ENCODE measurements around the gene TWF2.
A peak's percentile ranks its signal among the peaks of the same experiment; 100 is the strongest.

Gene TWF2

DNA sequence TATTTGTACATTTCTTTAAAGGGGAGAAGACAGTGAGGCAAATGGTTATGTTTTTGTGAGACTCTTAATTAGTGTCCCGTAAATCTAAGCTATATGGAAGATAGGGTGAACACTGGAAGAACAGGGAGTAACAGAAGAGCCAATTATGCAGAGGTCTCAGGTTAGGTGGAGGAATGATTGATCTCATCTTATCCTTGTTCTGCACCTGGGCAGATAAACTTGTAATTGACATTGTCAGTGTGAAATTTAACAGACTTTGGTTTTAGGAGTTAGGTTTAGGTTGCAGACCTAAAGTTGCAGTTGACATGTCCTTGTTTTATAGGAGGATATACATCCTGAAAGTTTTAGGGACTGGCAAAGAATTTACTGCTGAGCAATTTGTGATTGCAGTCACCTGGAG lies 3.1 kb upstream of the TWF2 start:
- in situ Hi-C loops (cut with HindIII; ENCODE audit: low pct_ligation_motif_present, low pct_unique_long_range_greater_than_20kb, low sequenced_read_pairs): no loop called here
- no peak for DNase-seq

DNA sequence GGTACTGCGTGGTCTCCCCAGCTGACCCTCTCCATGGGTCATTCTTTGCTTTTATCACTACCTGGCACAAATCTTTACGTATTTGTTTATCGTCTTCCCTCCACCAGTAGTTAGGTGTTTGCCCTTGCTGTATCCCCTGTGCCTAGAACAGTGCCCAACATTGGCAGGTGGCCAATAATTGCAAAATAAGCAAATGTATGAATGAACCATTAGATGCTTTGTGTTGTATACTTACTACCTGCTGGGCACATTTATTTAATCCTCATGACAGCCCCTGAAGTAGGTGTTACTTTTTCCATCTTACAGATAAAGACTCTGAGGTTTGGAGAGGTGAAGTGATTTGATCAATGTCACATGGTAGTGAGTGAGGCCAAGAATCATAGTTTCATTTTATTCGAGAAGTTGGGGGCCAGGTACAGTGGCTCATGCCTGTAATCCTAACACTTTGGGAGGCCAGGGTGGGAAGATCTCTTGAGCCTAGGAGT lies 2.0 kb upstream of the TWF2 start:
- DNase-seq: no peak
- in situ Hi-C loops (cut with HindIII; ENCODE audit: low pct_ligation_motif_present, low pct_unique_long_range_greater_than_20kb, low sequenced_read_pairs): no loop called here

DNA sequence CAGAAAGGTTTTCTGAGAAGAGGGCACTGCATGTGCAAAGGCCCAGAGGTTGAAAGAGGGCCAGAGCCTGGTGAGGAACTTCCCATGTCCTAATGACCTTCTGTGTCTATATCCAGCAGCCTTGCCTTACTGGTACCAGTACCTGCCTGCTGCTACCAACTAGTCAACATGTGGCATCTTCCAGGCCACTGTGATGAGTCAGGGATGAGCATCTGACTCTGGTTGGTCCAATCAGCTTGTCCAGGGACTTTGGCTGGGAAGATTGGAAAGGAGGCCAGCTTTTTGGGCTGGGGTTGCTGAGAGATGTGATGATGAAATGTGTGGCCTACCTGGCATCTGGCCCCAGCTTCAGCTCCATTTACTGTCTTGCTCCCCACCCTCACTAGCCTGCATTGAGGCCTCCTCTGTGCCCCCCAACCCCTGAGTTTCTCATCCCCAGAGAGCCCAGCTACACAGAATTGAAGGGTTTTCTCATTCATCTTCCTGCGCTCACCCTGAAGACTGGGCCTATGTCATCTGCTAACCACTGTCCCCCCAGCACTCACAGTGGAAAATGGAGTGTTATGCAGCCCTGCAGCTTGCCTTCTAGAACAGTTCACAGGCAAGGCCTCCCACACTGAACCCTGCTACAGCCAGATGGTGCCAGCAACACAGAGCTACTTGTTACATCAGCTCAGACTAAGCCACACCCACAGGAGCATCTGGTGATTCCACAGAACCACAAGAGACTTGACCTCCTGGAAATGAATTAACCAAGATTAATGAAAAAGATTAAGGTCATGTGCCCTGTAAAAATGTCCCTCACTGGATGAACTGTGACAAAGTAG lies 1.3 kb upstream of the TWF2 start:
- in situ Hi-C loops (cut with HindIII; ENCODE audit: low pct_ligation_motif_present, low pct_unique_long_range_greater_than_20kb, low sequenced_read_pairs): no loop called here
- peak; percentile 48 for DNase-seq

- in situ Hi-C loops (cut with HindIII; ENCODE audit: low pct_ligation_motif_present, low pct_unique_long_range_greater_than_20kb, low sequenced_read_pairs): no loop called here
- peak; percentile 14 for DNase-seq
Observed at GRCh38 chr3:52238193-52238760, 681 bp downstream of the TWF2 start.

DNA sequence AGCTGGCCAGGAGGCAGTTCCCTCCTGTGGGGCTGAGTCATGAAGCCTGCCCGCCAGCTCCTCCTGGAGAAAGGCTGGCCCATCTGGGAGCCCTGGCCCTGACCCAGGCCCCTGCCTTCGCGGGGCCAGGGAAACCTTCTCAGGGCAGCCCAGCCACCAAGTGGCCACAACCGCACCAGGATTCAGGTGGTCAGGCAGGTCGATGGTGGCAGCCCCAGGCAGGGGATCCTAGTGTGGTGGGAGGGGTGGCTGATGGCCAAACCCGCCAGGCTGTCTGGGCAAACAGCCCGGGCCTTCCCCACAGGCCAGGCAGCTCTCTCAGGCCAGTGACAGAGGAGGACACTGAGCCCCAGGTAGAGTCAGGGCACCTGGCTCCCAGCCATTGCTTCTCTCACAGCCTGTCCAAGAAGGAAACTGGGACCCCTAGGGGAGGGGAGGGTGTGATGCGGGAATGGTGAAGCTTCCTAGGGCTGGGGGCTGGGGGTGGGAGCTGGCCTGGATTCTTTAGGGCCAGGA lies 1.2 kb downstream of the TWF2 start:
- in situ Hi-C loops (cut with HindIII; ENCODE audit: low pct_ligation_motif_present, low pct_unique_long_range_greater_than_20kb, low sequenced_read_pairs): no loop called here
- DNase-seq: peak; percentile 87

GRCh38 chr3:52237006-52237656 lies 1.8 kb downstream of the TWF2 start:
- in situ Hi-C loops (cut with HindIII; ENCODE audit: low pct_ligation_motif_present, low pct_unique_long_range_greater_than_20kb, low sequenced_read_pairs): no loop called here
- DNase-seq: no peak

DNA sequence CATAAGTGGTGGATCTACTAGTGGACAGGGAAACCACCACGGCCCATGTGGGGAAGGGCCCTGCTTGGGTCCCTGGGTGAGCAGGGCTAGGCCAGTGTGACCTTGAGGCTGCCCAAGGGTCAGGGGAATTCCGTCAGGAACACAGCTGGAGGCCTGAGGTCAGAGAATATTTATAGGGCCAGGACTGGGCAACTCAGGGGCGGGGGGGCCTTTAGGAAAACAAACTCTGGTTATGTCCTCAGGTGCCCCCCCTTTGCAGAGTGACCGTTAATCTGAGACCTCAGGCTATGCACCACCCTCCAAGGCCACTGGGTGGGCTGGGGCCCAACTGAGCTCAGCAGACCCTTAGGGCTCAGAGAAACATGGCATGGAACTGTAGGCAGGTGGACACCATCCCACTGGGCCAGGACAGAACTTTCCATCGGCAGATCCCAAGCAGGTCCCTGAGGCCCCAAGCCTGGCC lies 2.5 kb downstream of the TWF2 start:
- in situ Hi-C loops (cut with HindIII; ENCODE audit: low pct_ligation_motif_present, low pct_unique_long_range_greater_than_20kb, low sequenced_read_pairs): no loop called here
- no peak for DNase-seq

- no peak for DNase-seq
- in situ Hi-C loops (cut with HindIII; ENCODE audit: low pct_ligation_motif_present, low pct_unique_long_range_greater_than_20kb, low sequenced_read_pairs): no loop called here
Observed at GRCh38 chr3:52234516-52235447, 4.2 kb downstream of the TWF2 start.

DNA sequence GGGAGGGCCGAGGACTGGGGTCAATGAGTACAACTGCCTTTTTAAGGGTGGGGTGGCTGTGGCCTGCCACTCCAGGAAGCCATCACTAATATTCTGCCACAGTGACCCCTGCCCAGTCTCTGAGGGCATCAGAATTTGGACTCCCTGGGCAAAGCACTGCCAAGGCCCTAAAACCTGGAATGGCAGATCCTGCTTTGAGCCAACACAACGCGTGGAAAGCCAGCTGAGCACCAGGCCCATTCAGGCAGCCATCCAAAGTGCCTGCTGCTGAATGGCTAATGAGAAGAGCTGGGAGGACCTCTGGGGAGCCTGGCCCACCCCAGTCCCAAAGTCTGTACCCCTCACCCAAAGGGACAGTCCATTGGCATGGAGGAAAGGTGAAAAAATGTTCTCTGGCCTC lies 5.0 kb downstream of the TWF2 start:
- DNase-seq: no peak
- in situ Hi-C loops (cut with HindIII; ENCODE audit: low pct_ligation_motif_present, low pct_unique_long_range_greater_than_20kb, low sequenced_read_pairs): no loop called here

- no peak for DNase-seq
- in situ Hi-C loops (cut with HindIII; ENCODE audit: low pct_ligation_motif_present, low pct_unique_long_range_greater_than_20kb, low sequenced_read_pairs): no loop called here
Observed at GRCh38 chr3:52233108-52233591, 5.8 kb downstream of the TWF2 start.

DNA sequence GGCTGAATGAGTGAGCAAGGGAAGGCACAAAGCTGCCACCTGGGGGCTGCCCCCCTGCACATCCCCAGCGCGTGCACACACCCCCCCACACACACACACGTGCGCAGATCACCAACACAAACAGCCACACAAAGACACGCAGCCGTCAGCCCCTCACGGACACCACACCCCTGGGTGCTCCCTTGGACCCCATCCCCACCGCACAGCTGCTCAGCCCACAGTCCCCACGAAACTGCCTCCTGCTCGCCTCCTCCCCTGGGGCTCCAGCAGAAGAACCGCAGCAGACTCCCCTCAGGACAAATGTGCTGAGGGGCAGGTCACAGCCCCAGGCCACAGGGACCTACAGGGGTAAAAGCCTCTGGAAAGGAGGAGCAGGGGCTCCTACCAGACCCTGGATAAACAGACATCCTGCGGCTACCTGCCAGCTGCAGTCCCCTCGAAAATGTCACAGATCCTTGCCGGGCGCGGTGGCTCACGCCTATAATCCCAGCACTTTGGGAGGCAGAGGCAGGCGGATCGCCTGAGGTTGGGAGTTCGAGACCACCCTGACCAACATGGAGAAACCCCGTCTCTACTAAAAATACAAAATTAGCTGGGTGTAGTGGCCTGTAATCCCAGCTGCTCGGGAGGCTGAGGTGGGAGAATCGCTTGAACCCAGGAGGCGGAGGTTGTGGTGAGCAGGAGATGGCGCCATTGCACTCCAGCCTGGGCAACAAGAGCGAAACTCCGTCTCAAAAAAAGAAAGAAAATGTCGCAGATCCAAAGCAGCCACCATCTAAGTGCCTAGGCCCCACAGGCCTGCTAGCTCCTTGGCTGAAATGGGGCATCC lies 6.5 kb downstream of the TWF2 start:
- in situ Hi-C loops (cut with HindIII; ENCODE audit: low pct_ligation_motif_present, low pct_unique_long_range_greater_than_20kb, low sequenced_read_pairs): no loop called here

DNA sequence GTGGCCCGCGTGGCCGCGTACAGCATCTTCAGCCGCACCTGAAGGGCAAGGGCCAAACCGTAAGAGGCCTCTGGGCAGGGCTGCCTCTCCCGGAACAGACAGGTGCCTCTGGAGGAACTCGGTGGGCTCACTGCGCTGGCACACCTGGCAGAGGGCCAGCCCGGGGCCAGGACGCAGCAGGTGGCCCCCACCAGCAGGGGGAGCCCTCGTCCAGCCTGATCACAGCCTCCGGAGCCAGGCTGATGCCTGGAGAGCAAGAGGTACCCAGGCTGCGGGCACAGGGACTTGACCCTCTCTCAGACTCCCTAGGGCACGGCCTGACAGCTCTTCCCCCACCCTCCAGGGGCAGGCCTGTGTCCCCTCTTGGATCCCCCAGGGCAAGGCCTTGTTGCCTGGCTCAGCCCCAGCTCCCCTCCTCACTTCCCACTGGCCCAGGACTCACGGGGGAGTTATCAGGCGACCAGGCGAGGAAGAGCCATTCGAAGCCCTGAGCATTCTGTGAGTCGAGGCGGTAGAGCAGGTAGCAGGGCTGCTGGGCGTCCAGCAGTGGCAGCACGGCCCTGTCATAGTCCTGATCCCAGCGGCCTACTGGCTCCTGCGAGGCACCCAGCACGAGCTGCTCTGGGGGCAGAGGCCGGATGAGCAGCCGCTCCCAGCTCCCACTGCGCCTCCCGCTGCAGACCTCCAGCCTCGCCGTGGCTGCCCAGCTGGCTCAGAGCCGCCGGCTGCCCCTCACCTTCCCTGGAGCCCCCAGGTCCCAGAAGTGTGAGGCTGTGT lies 7.3 kb downstream of the TWF2 start:
- DNase-seq: peak; percentile 57
- in situ Hi-C loops (cut with HindIII; ENCODE audit: low pct_ligation_motif_present, low pct_unique_long_range_greater_than_20kb, low sequenced_read_pairs): no loop called here

More for the DNA sequence above, 6.5 kb downstream of the TWF2 start:
- no peak for DNase-seq

DNA sequence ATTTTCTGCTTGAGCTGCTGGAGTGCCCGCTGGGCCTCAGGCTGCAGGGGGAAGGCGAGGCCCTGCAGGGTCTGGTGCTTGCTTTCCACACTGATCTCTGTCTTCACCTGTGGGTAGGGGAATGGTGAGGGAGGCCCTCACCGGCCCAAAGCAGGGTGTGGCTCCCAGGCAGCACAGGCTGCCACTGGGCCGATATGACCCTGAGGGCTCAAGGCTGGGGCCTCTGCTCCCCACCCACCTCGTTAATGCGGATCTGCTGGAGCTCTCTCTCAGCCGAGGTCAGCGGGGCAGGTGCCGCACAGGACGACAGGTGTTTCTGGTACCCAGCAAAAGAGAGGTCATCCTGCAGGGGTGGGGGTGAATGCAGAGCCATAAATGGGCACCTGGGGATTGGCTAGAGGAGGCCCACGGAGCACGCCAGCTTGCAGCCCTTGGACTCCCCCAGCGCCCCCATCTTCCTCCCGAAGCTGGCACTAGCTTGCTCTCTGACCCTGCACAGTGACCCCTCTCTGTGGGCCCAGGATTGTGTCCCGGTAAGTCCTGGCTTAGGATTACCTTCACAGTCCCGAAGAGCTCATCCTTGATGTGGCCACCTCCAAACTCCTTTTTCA lies 8.0 kb downstream of the TWF2 start:
- DNase-seq: no peak
- in situ Hi-C loops (cut with HindIII; ENCODE audit: low pct_ligation_motif_present, low pct_unique_long_range_greater_than_20kb, low sequenced_read_pairs): no loop called here

DNA sequence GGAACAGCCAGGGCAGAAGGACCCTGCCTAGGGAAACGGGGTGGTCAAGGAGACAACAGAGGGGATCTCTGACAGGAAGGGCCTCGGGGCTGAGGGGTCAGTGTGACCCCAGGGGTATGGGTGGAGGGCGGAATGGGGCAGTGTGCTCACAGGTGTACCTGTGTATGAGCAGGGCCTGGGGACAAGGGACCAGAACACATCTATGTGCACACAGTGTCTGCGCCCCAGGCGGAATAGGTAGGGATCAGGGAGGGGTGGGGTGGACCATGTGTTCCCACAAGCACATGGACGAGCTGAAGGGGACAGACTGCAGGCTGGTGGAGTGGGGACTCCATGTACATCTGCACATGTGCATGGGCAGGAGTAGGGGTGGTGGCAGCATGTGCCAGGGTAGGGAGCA lies 8.5 kb downstream of the TWF2 start:
- DNase-seq: no peak
- in situ Hi-C loops (cut with HindIII; ENCODE audit: low pct_ligation_motif_present, low pct_unique_long_range_greater_than_20kb, low sequenced_read_pairs): no loop called here

DNA sequence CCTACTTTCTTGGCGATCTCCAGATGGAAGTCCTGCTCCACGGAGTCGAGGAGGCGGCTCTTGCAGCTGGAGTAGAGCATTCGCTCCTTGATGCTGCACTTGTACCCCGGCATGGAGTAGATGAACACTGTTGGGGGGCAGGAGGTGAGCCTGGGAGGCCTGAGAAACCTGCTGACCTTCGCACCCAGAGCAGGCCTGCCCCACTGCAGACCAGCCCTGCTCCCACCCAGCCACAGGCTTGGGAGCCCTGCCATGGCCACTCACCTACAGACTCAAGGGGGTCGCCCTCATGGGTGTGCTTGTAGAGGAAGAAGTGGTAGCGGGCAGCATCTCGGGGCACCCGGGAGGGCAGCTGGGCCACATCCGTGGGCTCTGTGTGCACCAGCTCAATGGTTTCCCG lies 9.3 kb downstream of the TWF2 start:
- in situ Hi-C loops (cut with HindIII; ENCODE audit: low pct_ligation_motif_present, low pct_unique_long_range_greater_than_20kb, low sequenced_read_pairs): no loop called here

GRCh38 chr3:52228751-52229291 lies 10.1 kb downstream of the TWF2 start:
- DNase-seq: no peak
- in situ Hi-C loops (cut with HindIII; ENCODE audit: low pct_ligation_motif_present, low pct_unique_long_range_greater_than_20kb, low sequenced_read_pairs): no loop called here

More for the DNA sequence above, 9.3 kb downstream of the TWF2 start:
- no peak for DNase-seq
